Bronchial epithelial cell (primary cell): ENCODE results near the gene APBB2. TPM values are rescaled to one million over a fixed set of nuclear protein-coding genes. Genes with fewer than 3 reads are reported as not detected.
A peak's percentile ranks its signal among the peaks of the same experiment; 100 is the strongest.

Source experiments
- DNase-seq: peaks from one replicate; pipeline ENCODE4 v3.0.0-alpha.2; 2010; ENCODE audit warnings: low read depth
- FAIRE-seq: peaks from 2 replicates; lab custom pipeline; 2011; peaks lifted over from hg19 to GRCh38; lab: Jason Lieb, UNC
- H3K27me3 ChIP-seq: 2 replicates; pipeline ENCODE4 v1.5.1; 2011; ENCODE audit warnings: low read length; ENCODE audit not compliant: control insufficient read depth, insufficient read depth
- H3K36me3 ChIP-seq: 2 replicates; pipeline ENCODE4 v1.5.1; 2011; ENCODE audit warnings: low read length; ENCODE audit not compliant: control insufficient read depth, insufficient read depth
- H3K4me3 ChIP-seq: 2 replicates; pipeline ENCODE4 v1.5.1; 2011; ENCODE audit warnings: mild to moderate bottlenecking, low read depth, low read length, control low read depth
- total RNA-seq: library from RNA; depleted of rRNA; stranded (reverse); fragments of >200 nt; gene quantifications from 2 replicates; pipeline ENCODE4 v1.2.1, GENCODE V29; 2014
- TF ChIP-seq, protein P1 (sequence below): IDR thresholded peaks from 2 replicates; pipeline ENCODE4 v1.5.1; 2011; ENCODE audit warnings: mild to moderate bottlenecking, moderate library complexity, low read length, control low read depth, inconsistent platforms; ENCODE audit not compliant: insufficient read depth, severe bottlenecking

Gene APBB2
- total RNA-seq, 1 donor from 2014 or later: 39.2 TPM

DNA sequence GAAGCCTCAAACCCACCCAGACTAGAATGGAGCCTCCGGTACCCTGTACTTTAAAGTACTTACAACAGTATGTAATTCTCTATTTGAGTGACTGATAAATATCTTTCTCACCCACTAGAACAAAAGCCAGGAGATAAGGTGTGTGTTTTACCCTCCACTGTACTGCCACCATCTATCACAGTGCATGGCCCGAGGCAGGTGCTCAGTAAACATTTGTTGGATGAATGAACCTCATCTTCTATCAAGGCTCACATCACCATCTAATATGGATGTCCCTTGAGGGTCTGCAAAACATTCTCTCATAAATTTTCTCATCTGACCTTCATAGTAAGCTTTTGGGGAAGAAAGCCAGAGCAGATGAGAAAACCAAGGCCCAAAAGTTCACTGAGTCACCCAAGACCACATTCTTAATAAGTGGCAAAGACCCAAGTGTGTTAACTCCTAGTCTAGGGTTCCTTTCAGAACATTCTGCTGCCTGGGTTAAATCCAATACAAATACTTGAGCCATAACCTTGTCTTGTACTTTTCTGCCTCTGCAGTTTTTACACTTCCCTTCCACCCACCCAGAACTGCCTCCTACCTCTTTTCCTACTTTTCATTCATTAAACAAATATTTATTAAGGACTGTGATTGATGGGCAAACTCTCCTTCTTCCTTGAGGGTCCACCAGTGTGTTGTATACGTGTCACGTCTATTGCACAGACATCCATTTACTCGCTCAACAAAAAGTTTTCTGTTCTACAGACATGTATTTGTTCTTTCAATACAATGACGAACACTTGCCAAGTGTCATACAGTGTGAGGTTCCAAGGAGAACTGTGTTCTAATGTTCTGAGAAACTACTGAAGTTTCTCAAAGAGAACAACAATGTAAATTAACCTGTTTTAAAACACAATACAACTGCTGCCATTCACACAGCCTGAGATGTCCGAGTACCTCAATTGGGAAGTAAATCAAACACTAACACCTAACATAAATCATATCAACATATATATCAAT lies 35.7 kb downstream of the APBB2 start:
- Histone ChIP-seq H3K4me3 (no peak overlapping the region), H3K36me3 (no peaks in the 10 kb centered on the region), H3K27me3 (no peaks in the 10 kb centered on the region)
- TF ChIP-seq, protein P1, sequence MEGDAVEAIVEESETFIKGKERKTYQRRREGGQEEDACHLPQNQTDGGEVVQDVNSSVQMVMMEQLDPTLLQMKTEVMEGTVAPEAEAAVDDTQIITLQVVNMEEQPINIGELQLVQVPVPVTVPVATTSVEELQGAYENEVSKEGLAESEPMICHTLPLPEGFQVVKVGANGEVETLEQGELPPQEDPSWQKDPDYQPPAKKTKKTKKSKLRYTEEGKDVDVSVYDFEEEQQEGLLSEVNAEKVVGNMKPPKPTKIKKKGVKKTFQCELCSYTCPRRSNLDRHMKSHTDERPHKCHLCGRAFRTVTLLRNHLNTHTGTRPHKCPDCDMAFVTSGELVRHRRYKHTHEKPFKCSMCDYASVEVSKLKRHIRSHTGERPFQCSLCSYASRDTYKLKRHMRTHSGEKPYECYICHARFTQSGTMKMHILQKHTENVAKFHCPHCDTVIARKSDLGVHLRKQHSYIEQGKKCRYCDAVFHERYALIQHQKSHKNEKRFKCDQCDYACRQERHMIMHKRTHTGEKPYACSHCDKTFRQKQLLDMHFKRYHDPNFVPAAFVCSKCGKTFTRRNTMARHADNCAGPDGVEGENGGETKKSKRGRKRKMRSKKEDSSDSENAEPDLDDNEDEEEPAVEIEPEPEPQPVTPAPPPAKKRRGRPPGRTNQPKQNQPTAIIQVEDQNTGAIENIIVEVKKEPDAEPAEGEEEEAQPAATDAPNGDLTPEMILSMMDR: no peak
- no peak for FAIRE-seq
- DNase-seq: no peak

DNA sequence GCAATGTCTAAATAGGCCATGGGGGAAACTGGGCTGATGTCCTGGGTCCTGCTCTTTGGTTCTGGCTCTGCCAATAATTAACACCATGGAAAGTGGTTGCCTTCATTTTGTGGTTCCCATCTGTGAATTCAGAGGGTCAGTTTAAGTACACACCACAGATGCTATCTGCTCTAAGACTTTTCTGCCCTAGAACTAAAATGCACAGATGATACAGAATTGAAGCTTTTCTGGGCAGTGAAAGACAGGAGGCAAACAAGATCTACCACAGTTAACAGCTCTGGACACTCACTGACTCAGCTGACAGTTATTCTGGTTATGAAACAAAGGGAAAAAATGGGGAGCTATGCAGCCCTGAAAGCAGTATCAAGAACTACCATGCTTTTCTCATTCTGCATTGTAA lies 37.3 kb downstream of the APBB2 start:
- TF ChIP-seq, protein P1: no peak
- no peaks in the 10 kb centered on the region for H3K36me3 ChIP-seq
- no peak for FAIRE-seq
- peak; percentile 66 for DNase-seq
- H3K4me3 ChIP-seq: no peak overlapping the region
- H3K27me3 ChIP-seq: no peaks in the 10 kb centered on the region

DNA sequence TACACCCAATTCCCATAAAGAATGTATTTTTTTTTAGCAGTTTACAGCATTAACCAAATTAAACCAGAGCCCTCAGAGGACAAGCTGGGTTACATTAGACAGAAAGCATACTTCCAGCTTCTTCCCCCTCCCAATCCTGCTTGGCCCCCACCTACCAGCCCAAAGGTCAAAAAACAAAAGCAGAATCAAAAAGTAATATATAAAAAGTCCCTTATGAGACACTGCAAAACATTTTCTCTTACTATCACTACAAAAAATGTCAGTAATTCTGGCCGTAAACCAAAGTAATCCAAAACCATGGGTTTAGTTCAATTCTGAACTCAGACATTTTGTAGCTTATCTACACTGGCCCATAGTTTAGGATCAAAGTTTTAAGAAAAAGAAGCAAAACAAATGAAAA lies 38.0 kb downstream of the APBB2 start:
- TF ChIP-seq, protein P1: no peak
- Histone ChIP-seq H3K27me3 (no peaks in the 10 kb centered on the region), H3K36me3 (no peaks in the 10 kb centered on the region), H3K4me3 (no peak overlapping the region)
- DNase-seq (no peak), FAIRE-seq (no peak)

DNA sequence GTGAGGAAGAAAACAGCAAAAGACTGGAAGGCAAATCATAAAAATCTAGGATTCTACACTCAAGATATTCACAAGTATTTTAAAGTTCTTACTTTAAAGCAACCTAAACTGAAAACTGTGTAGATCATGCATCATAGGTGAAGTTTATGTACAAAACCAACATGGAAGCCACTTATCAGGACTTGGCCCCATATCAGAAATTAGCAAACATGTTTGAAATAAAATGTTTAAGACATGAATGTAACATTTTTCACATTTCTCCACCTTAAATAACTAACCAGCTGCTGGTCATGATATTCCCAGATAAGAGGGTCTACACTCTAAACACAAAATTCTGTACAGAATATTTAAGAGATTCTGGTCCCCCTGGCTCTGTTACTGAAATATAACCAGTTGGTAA lies 38.5 kb downstream of the APBB2 start:
- FAIRE-seq (no peak), DNase-seq (no peak)
- Histone ChIP-seq H3K36me3 (no peaks in the 10 kb centered on the region), H3K4me3 (no peak overlapping the region), H3K27me3 (no peaks in the 10 kb centered on the region)
- TF ChIP-seq, protein P1: no peak

DNA sequence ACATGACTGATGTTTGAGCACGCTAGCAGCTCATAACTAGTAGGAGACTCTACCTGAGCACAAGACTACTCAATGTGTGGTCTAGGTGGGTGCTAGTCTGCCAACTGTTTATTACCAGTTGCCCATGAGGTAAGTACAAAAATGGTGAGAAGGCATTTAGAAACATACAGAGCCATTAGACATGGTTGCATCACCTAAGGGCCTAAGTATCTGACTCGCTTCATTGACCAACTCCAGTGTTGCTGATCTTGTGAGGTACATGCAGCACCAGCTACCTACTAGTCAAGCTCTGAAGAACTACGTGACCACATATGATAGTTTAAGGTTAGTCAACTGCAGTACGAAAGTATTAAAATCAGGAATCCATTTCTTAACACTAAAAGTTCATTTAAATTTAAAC lies 39.9 kb downstream of the APBB2 start:
- peak; percentile 55 for FAIRE-seq
- TF ChIP-seq, protein P1: no peak
- peak; percentile 62 for DNase-seq
- Histone ChIP-seq H3K36me3 (no peaks in the 10 kb centered on the region), H3K4me3 (no peak overlapping the region), H3K27me3 (no peaks in the 10 kb centered on the region)
